T47D (cell line): ENCODE measurements around the gene RNF41.
"Not testable (repeated sequence)": the region's sequence is repeated elsewhere in the genome, so short reads cannot be mapped to it uniquely, and the experiment has no call there.

Experiments
- DNase-seq, 2 experiments: peaks; one replicate each; pipeline versions ENCODE4 v3.0.0 to v3.0.0-alpha.2; 2011 to 2012; ENCODE audit warnings: low read depth in 1 of 2, low spot score in 1 of 2
- JUND ChIP-seq: IDR thresholded peaks from 2 replicates; pipeline ENCODE4 v1.6.1; 2012; ENCODE audit warnings: low read depth
- in situ Hi-C: cut with HindIII; loops from 2 replicates; pipeline ENCODE4 v1.10.0; 2016; ENCODE audit warnings: low sequenced_read_pairs, low pct_unique_long_range_greater_than_20kb

Gene RNF41

DNA sequence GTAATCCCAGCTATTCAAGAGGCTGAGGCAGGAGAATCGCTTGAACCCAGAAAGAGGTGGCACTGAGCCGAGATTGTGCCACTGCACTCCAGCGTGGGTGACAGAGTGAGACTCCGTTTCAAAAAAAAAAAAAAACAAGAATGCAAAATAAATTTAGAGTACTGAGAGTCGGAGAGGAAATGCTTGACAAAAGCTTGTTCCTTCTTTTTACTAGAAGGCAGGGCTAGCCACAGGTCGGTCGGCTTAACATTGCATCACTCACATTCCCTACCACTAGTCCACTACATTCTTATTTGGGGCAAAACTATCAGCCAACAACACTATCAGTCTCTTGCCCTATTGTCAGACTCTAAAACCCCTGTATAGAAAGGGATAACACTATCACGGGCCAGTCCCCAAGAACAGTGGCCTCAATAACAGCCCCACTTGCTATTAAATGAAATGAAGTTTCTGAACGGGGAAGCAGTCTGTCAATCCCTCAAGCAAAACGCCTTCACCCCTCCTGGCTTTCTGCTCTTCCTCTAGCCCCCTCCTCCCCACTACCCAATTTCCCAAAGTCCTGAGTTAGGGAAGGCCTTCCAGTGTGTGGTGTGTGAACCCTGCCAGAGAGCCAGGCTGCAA is 1.0 kb downstream of the RNF41 start:
- no peak for TF ChIP-seq JUND
- peak in 1 of 2 experiments; percentile 33 for DNase-seq
- in situ Hi-C loops: no loop called here

DNA sequence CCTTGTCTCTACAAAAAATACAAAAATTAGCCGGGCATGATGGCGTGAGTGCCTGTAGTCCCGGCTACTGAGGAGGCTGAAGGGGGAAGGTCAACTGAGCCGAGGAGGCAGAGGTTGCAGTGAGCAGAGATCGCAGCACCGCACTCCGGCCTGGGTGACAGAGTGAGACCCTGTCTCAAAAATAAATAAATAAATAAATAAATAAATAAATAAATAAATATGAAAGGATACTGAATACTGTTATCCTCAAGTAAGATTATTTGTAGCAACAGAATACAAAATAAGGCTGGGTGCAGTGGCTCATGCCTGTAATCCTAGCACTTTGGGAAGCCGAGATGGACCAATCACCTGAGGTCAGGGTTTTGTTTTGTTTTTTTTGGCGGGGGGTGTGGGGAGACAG is 1.9 kb downstream of the RNF41 start:
- in situ Hi-C loops: no loop called here
- TF ChIP-seq JUND: no peak
- no peak for DNase-seq

DNA sequence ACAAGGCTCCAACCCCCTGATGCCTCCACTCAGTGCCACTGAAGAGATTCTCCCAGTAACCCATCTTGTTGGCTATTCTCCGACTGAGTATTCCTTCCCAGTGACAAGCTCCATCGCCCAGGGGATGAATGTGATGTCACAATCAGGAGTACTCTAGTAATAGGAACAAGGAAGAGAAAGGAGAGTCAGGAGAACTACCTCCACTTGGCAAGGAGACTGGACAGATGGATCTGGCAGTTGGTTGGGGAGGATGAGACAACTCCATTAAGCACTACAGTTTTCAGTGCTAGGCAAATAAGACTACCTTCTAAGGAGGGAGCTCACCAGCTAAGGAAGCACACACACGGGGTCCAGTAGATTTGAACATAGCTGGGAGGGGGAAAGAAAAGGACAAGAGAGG is 5.3 kb downstream of the RNF41 start:
- DNase-seq: no peak
- in situ Hi-C loops: no loop called here
- no peak for TF ChIP-seq JUND

DNA sequence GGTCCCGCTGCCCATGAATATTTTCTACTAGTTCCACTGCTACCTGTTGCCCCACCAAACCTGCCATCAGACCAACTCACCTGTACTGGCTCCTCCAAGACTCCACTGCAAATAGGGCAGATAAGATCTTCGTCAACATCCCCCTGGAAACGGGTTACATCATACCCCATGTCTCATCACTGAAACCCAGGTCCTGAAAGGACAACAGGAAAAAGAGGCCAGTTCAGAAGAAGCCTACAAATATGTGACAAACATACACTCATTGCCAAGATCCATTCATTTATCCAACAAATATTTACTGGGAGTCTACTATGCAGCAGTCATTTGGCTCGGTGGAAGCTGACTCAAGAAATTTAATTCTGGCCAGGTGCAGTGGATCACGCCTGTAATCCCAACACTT is 7.8 kb downstream of the RNF41 start:
- DNase-seq: no peak
- TF ChIP-seq JUND: no peak
- in situ Hi-C loops: no loop called here

DNA sequence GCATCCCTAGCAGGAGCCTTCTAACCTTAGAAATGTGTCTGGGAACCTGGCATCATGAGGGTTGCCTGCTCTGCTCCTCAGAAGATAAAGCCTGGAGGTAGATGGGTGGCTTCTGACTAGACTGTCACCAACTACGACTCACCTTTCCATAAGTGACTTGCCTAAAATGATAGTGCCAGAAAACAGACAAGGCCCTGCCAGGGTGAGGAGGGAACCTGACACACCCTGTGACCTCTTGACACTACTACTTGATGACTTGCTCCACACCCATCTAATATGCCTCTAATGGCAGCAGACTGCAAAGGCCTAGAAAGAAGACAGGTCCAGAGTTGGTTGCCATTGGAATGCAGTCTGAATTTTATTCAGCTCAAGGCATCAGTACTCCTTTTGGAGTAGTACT is 9.4 kb downstream of the RNF41 start:
- DNase-seq: no peak
- TF ChIP-seq JUND: no peak
- in situ Hi-C loops: no loop called here

DNA sequence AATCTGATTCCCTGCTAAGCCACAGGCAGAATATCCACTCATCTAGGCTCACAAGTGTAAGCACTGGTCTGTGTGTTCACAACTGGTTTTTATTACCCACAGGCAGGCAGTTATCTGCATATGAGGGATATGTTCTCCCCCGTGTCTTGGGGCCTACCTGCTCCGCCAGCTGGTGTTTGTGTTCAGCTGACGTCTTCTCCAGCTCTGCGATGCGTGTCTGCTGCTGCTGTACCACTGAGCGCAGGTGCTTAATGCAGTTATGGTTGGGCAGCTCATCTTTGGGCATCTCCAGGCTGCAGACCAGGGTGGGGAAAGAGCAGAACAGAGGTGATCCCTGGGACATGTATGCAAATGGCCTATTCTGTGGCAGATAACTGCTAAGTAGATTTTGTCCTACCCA is 13.7 kb downstream of the RNF41 start:
- DNase-seq: no peak
- no peak for TF ChIP-seq JUND
- in situ Hi-C loops: no loop called here

DNA sequence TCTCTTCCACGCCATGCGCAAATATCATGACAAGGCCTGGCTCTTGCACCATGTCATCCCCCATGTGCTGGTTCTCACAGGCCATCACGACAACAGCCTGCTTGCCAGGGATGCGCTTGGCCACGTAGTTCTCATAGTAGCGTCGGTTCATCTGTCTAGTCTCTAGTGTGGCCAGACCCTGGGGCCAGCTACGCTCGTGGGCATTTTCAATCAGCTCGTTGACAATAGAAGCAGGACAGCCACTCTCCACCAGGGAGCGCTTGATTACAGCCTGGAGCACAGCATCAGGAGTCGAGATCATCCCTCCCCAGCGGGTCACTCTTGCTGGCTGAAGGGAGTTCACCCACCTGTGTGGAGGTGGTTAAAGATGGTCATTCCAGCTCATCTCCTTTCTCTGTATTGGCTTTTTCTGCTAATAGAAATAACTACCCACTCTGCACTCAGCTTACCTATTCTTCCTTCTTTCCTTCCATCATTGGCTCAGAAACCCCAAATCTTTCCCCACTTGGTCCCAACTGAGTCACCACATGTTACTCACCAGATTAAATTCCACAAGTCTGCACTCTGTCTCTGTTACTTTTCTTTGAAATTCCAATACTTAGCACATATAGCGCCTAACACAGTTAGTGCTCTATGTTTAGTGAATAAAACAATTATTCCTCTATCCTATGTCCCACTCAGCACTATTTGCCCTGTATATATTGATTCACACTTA is 15.1 kb downstream of the RNF41 start:
- in situ Hi-C loops: no loop called here
- DNase-seq: peak in 1 of 2 experiments; percentile 72
- TF ChIP-seq JUND: no peak

DNA sequence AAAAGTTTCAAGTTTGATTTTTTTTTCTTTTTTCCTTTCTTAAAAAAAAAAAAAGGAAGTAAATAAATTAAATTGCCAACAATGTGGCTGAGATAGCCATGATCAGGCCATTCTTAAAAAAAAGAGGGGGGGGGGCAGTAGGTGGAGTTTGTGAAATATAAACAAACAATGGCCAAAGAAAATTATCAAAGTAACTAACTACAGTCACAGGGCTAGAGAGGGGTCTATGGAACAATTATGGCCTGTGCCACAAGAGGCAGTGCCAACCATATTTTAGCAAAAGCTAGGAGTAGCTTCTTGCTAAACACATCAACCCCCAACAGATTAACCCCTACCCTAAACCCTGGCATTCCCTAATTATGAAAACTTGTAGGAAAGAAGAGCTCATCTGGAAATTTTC is 16.3 kb downstream of the RNF41 start:
- in situ Hi-C loops: no loop called here
- no peak for TF ChIP-seq JUND
- no peak for DNase-seq

DNA sequence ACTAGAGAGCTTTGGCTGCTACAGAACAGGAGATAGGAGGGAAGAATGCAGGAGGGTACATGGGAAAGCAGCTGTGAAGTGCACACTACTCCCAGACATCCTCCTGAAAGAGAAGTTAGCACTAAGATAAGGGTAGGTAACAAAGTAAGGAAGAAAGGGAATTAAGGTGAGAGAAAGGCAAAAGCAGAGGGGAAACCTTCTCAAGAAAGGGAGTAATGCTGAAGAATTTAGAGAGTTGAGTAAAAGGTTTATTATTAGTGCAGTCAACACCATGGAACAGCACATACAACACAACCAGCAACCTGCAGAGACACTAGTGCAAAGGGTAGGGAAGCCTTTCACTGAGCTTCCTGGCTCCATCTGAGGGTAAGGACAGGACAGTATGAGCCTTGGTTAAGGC is 17.4 kb downstream of the RNF41 start:
- no peak for TF ChIP-seq JUND
- no peak for DNase-seq
- in situ Hi-C loops: no loop called here

DNA sequence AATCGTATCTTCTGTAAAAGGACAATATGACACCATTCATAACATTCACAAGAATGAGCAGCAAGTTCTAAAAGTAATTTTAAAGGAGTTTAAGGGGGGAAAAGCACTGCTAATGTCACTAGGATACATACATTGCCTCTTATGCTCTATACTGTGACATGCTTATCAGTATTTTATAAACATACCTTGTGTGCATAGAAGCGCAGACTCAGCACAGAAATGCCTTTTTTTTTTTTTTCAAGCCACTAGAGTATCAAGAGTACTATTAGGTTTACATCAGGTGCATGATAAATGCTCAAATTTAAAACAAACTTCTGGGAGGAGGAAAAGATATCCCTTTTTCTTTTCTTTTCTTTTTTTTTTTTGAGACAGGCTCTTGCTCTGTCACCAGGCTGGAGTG is 18.9 kb downstream of the RNF41 start:
- no peak for TF ChIP-seq JUND
- in situ Hi-C loops: no loop called here
- no peak for DNase-seq

DNA sequence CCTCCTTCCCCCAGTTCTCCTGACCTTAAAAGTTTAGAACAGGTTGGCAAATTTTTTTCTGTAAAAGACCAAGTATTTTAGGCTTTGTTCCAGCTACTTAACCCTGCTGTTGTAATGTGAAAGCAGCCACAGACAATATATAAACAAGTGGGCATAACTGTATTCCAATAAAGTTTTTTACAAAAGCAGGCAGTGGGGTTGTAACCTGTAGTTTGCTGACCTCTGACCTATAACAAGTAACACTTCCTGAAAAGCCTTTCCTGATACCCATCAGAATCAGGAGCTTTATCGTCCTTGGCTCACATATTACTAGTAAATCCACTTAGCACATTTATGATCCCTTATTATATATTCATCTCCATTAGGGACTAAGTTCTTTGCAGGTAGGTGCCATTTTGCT is 19.4 kb downstream of the RNF41 start:
- TF ChIP-seq JUND: no peak
- in situ Hi-C loops: no loop called here
- no peak for DNase-seq

DNA sequence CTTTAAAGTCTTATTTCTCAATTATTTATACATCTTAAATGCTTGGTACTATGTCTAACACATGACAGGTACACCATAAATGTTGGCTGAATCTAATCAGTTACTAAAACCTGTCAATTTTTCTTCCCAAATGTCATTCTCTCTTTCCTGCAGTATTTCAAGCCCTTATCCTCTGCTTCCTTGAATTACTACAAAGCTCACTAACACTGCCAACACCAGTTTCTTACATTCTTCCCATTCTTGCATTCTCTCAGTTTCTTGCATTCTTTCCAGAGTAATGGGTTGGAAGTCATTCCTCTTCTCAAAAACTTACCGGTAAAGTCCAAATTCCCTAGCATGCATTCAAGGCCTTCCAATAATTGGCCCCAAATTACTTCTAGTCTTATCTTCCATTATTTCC is 22.9 kb downstream of the RNF41 start:
- DNase-seq: no peak
- TF ChIP-seq JUND: no peak
- in situ Hi-C loops: no loop called here

DNA sequence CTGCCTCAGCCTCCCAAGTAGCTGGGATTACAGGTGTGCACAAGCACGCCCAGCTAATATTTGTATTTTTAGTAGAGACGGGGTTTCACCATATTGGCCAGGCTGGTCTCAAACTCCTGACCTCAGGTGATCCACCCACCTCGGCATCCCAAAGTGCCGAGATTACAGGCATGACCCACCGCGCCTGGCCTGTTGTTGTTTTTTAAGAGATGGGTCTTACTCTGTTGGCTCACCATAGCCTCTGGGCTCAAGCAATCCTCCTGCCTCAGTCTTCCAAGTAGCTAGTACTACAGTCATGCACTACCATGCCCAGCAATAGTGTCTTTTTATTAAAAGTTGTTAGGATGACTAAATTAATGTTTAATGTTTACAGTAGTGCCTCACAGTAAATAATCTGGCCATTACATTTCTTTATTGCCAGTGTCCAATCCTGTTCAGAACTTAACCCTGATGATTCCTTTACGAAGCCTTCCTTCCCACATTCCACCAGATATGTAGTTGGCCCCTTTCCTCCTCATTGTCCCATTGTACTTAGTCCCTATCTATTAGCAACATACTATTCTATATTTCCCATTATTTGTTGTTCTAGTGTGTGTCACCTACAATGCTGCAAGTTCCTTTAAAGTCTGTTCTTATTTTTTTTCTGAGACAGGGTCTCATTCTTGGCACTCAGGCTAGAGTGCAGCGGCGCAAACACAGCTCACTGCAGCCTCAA is 23.6 kb downstream of the RNF41 start:
- no peak for DNase-seq
- no peak for TF ChIP-seq JUND
- in situ Hi-C loops: no loop called here

DNA sequence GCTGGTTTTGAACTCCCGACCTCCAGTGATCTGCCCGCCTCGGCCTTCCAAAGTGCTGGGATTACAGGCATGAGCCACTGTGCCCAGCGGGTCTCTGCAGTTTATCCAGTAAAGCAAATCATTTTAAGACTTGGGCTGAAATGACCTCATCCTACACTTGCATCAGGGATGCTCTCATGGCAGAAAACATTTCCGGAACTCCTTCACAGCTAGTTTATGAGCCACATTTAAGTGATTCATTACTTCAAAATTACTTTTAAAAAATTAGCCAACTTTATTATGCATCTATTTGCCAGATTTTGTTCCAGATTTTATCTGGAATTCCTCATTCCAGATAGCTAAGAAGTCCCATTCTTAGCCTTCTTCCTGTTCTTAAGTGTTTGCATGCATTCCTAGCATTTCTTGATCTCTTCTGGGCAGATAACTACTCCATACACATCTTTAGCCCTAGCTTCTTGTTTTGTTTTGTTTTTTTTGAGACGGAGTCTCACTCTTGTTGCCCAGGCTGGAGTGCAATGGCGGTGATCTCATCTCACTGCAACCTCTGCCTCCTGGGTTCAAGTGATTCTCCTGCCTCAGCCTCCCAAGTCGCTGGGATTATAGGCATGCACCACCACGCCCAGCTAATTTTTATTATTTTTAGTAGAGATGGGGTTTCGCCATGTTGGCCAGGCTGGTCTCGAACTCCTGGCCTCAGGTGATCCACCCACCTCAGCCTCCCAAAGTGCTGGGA is 24.7 kb downstream of the RNF41 start:
- DNase-seq, in situ Hi-C loops: not testable (repeated sequence)
